Measurements from ENCODE around the gene SIX1.

- TF ChIP-seq, protein P1, sequence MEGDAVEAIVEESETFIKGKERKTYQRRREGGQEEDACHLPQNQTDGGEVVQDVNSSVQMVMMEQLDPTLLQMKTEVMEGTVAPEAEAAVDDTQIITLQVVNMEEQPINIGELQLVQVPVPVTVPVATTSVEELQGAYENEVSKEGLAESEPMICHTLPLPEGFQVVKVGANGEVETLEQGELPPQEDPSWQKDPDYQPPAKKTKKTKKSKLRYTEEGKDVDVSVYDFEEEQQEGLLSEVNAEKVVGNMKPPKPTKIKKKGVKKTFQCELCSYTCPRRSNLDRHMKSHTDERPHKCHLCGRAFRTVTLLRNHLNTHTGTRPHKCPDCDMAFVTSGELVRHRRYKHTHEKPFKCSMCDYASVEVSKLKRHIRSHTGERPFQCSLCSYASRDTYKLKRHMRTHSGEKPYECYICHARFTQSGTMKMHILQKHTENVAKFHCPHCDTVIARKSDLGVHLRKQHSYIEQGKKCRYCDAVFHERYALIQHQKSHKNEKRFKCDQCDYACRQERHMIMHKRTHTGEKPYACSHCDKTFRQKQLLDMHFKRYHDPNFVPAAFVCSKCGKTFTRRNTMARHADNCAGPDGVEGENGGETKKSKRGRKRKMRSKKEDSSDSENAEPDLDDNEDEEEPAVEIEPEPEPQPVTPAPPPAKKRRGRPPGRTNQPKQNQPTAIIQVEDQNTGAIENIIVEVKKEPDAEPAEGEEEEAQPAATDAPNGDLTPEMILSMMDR (IDR thresholded peaks at IDR 0.05 in 4 of 5, conservative IDR thresholded peaks at IDR 0.05 in 1 of 5), result no peak
- TF ChIP-seq POLR2A (IDR thresholded peaks at IDR 0.05), result no peak
Observed at GRCh38 chr14:60599727-60600126, 49.5 kb downstream of the SIX1 start.

All from gastrocnemius medialis (tissue), 4 donors.